Trophoblast cell (in vitro differentiated cells and primary cell): ENCODE data around the gene PSMA7.

Experiments used
- DNase-seq, 2 donors: peaks; one replicate each; pipeline ENCODE4 v3.0.0-alpha.2; 2016
- H2AFZ ChIP-seq: 2 replicates; pipeline ENCODE4 v1.6.1; 2013; ENCODE audit warnings: low read length, moderate library complexity, mild to moderate bottlenecking; ENCODE audit not compliant: insufficient read depth, poor library complexity
- H2AK5ac ChIP-seq: 2 replicates; pipeline ENCODE4 v1.6.1; 2013; ENCODE audit warnings: mild to moderate bottlenecking, low read length
- H2BK120ac ChIP-seq: 2 replicates; pipeline ENCODE4 v1.6.1; 2013; ENCODE audit warnings: low read length, mild to moderate bottlenecking, moderate library complexity; ENCODE audit not compliant: insufficient read depth, poor library complexity
- H2BK12ac ChIP-seq: 2 replicates; pipeline ENCODE4 v1.6.1; 2013; ENCODE audit warnings: mild to moderate bottlenecking, low read length, moderate library complexity
- H2BK5ac ChIP-seq: 2 replicates; pipeline ENCODE4 v1.6.1; 2013; ENCODE audit warnings: low read length, low read depth, moderate library complexity, mild to moderate bottlenecking; ENCODE audit not compliant: poor library complexity
- H3K14ac ChIP-seq: 2 replicates; pipeline ENCODE4 v1.6.1; 2013; ENCODE audit warnings: mild to moderate bottlenecking, low read length
- H3K18ac ChIP-seq: 2 replicates; pipeline ENCODE4 v1.6.1; 2013; ENCODE audit warnings: mild to moderate bottlenecking, low read length
- H3K23ac ChIP-seq: 2 replicates; pipeline ENCODE4 v1.6.1; 2013; ENCODE audit warnings: low read length
- H3K27ac ChIP-seq: 2 replicates; pipeline ENCODE4 v1.5.1; 2013; ENCODE audit warnings: low read depth, mild to moderate bottlenecking, inconsistent platforms, low read length, moderate library complexity
- H3K27me3 ChIP-seq: 2 replicates; pipeline ENCODE4 v1.6.1; 2013; ENCODE audit warnings: inconsistent platforms, mild to moderate bottlenecking, low read length, moderate library complexity; ENCODE audit not compliant: insufficient read depth
- H3K36me3 ChIP-seq, 2 experiments: 1 replicate in 1 of 2; 2 replicates in 1 of 2; pipeline ENCODE4 v1.6.1; 2013; ENCODE audit warnings: low read length in 2 of 2, mild to moderate bottlenecking in 2 of 2, moderate library complexity in 1 of 2; ENCODE audit not compliant: insufficient read depth in 2 of 2, control insufficient read depth in 1 of 2
- H3K4ac ChIP-seq: 2 replicates; pipeline ENCODE4 v1.6.1; 2013; ENCODE audit warnings: low read depth, mild to moderate bottlenecking, low read length, moderate library complexity
- H3K4me1 ChIP-seq, 2 experiments: 1 replicate in 1 of 2; 2 replicates in 1 of 2; pipeline ENCODE4 v1.6.1; 2013; ENCODE audit warnings: low read length in 2 of 2, mild to moderate bottlenecking in 2 of 2, moderate library complexity in 1 of 2; ENCODE audit not compliant: insufficient read depth in 2 of 2, control insufficient read depth in 1 of 2
- H3K4me2 ChIP-seq: 2 replicates; pipeline ENCODE4 v1.6.1; 2013; ENCODE audit warnings: inconsistent platforms, mild to moderate bottlenecking, low read length, moderate library complexity
- H3K4me3 ChIP-seq: 2 replicates; pipeline ENCODE4 v1.5.1; 2013; ENCODE audit warnings: mild to moderate bottlenecking, low read depth, low read length, inconsistent platforms
- H3K79me1 ChIP-seq: one replicate; pipeline ENCODE4 v1.6.1; 2013; ENCODE audit warnings: low read length
- H3K79me2 ChIP-seq: 2 replicates; pipeline ENCODE4 v1.6.1; 2013; ENCODE audit warnings: low read length, mild to moderate bottlenecking; ENCODE audit not compliant: control insufficient read depth, insufficient read depth, poor library complexity
- H3K9ac ChIP-seq: 2 replicates; pipeline ENCODE4 v1.6.1; 2013; ENCODE audit warnings: mild to moderate bottlenecking, low read length
- H3K9me3 ChIP-seq: 2 replicates; pipeline ENCODE4 v1.6.1; 2013; ENCODE audit warnings: low read depth, mild to moderate bottlenecking, control low read depth, inconsistent platforms, low read length; ENCODE audit not compliant: insufficient read depth
- H4K12ac ChIP-seq: 2 replicates; pipeline ENCODE4 v1.6.1; 2013; ENCODE audit warnings: low read depth, mild to moderate bottlenecking, low read length, moderate library complexity
- H4K8ac ChIP-seq: 2 replicates; pipeline ENCODE4 v1.6.1; 2013; ENCODE audit warnings: low read depth, mild to moderate bottlenecking, low read length, moderate library complexity
- H4K91ac ChIP-seq: one replicate; pipeline ENCODE4 v1.6.1; 2013; ENCODE audit warnings: low read depth, mild to moderate bottlenecking, low read length, moderate library complexity
- WGBS: extraction: QIAGEN DNeasy Blood & Tissue Kit; methylation state at CpG from one replicate; pipeline ENCODE4 v1.1.7; 2013; ENCODE audit warnings: missing lambda C conversion rate; ENCODE audit not compliant: insufficient read length, insufficient coverage; ENCODE audit errors: extremely low coverage; 5-methylcytosine and 5-hydroxymethylcytosine counted together

Gene PSMA7

GRCh38 chr20:62172666-62173065 lies 29.5 kb upstream of the PSMA7 start:
- Histone ChIP-seq H3K36me3 (peaks cover 66 to 67% of the 10 kb centered on the region in 2 experiments), H3K9ac (no peak overlapping the region), H4K91ac (no peak overlapping the region), H2AFZ (no peak overlapping the region), H3K18ac (no peak overlapping the region), H4K8ac (no peak overlapping the region), H3K14ac (no peak overlapping the region), H3K4me1 (no peaks in the 10 kb centered on the region), H3K23ac (no peak overlapping the region), H3K79me2 (no peaks in the 10 kb centered on the region), H3K4me3 (no peak overlapping the region), H3K4me2 (no peak overlapping the region), H2BK5ac (no peak overlapping the region), H2AK5ac (no peak overlapping the region), H3K4ac (no peak overlapping the region), H4K12ac (no peak overlapping the region), H3K79me1 (no peaks in the 10 kb centered on the region), H2BK12ac (no peak overlapping the region), H3K9me3 (peaks cover 1% of the 10 kb centered on the region), H3K27ac (no peak overlapping the region), H3K27me3 (no peaks in the 10 kb centered on the region), H2BK120ac (no peak overlapping the region)
- DNase-seq = no peak
- WGBS = no CpG with 5 or more reads among the region's 18 CpGs

- no peaks in the 10 kb centered on the region for H3K4me1 ChIP-seq
- no peak overlapping the region for H2AFZ ChIP-seq
- H3K9ac ChIP-seq = no peak overlapping the region
- peaks cover 58 to 59% of the 10 kb centered on the region in 2 experiments for H3K36me3 ChIP-seq
- no peaks in the 10 kb centered on the region for H3K27me3 ChIP-seq
- DNase-seq = no peak
- H4K8ac ChIP-seq = no peak overlapping the region
- H3K14ac ChIP-seq = no peak overlapping the region
- WGBS = no CpG with 5 or more reads among the region's 8 CpGs
- H2AK5ac ChIP-seq = no peak overlapping the region
- no peak overlapping the region for H2BK120ac ChIP-seq
- no peak overlapping the region for H2BK12ac ChIP-seq
- no peak overlapping the region for H3K4me3 ChIP-seq
- H3K79me1 ChIP-seq = no peaks in the 10 kb centered on the region
- no peak overlapping the region for H3K4me2 ChIP-seq
- H3K4ac ChIP-seq = no peak overlapping the region
- H4K12ac ChIP-seq = no peak overlapping the region
- H3K9me3 ChIP-seq = peaks cover 1% of the 10 kb centered on the region
- no peak overlapping the region for H4K91ac ChIP-seq
- H3K79me2 ChIP-seq = no peaks in the 10 kb centered on the region
- H3K27ac ChIP-seq = no peak overlapping the region
- no peak overlapping the region for H2BK5ac ChIP-seq
- H3K23ac ChIP-seq = no peak overlapping the region
- H3K18ac ChIP-seq = no peak overlapping the region
Measured at GRCh38 chr20:62171245-62171644, 28.1 kb upstream of the PSMA7 start.

GRCh38 chr20:62170536-62170935 lies 27.3 kb upstream of the PSMA7 start:
- Histone ChIP-seq H3K36me3 (peaks cover 59 to 61% of the 10 kb centered on the region in 2 experiments), H4K12ac (no peak overlapping the region), H3K4me1 (peaks cover 0 to 3% of the 10 kb centered on the region in 2 experiments), H3K79me1 (no peaks in the 10 kb centered on the region), H3K4ac (no peak overlapping the region), H3K9ac (no peak overlapping the region), H3K9me3 (peaks cover 1% of the 10 kb centered on the region), H3K79me2 (no peaks in the 10 kb centered on the region), H3K14ac (no peak overlapping the region), H2BK12ac (no peak overlapping the region), H3K27me3 (no peaks in the 10 kb centered on the region), H3K4me3 (no peak overlapping the region), H3K4me2 (no peak overlapping the region), H2BK120ac (no peak overlapping the region), H3K23ac (no peak overlapping the region), H4K91ac (no peak overlapping the region), H3K18ac (no peak overlapping the region), H3K27ac (no peak overlapping the region), H2AK5ac (no peak overlapping the region), H2BK5ac (no peak overlapping the region), H4K8ac (no peak overlapping the region), H2AFZ (no peak overlapping the region)
- no CpG with 5 or more reads among the region's 9 CpGs for WGBS
- no peak for DNase-seq

GRCh38 chr20:62168890-62169435 lies 25.8 kb upstream of the PSMA7 start:
- H3K4ac ChIP-seq = no peak overlapping the region
- no peak overlapping the region for H3K4me3 ChIP-seq
- H2AFZ ChIP-seq = no peak overlapping the region
- no peak overlapping the region for H4K8ac ChIP-seq
- no peaks in the 10 kb centered on the region for H3K27me3 ChIP-seq
- H3K79me2 ChIP-seq = no peaks in the 10 kb centered on the region
- H4K91ac ChIP-seq = no peak overlapping the region
- H3K36me3 ChIP-seq = peaks cover 61 to 62% of the 10 kb centered on the region in 2 experiments
- WGBS = no CpG with 5 or more reads among the region's 23 CpGs
- H3K9me3 ChIP-seq = no peaks in the 10 kb centered on the region
- no peak overlapping the region for H2AK5ac ChIP-seq
- no peak overlapping the region for H2BK12ac ChIP-seq
- peaks cover 0 to 3% of the 10 kb centered on the region in 2 experiments for H3K4me1 ChIP-seq
- no peak overlapping the region for H2BK5ac ChIP-seq
- H3K79me1 ChIP-seq = no peaks in the 10 kb centered on the region
- H3K9ac ChIP-seq = no peak overlapping the region
- H3K14ac ChIP-seq = no peak overlapping the region
- no peak for DNase-seq
- H3K18ac ChIP-seq = no peak overlapping the region
- H3K27ac ChIP-seq = no peak overlapping the region
- no peak overlapping the region for H3K4me2 ChIP-seq
- no peak overlapping the region for H3K23ac ChIP-seq
- no peak overlapping the region for H4K12ac ChIP-seq
- no peak overlapping the region for H2BK120ac ChIP-seq
